HUDEP-2 (cell line): Measurements from ENCODE around the gene OR6P1.

Experiments
- DNase-seq, 76 experiments: peaks; one replicate each; lab custom pipeline; 2025; ENCODE audit not compliant: unreplicated experiment in 76 of 76; lab: John Stamatoyannopoulos, UW

The OR6P1 gene

DNA sequence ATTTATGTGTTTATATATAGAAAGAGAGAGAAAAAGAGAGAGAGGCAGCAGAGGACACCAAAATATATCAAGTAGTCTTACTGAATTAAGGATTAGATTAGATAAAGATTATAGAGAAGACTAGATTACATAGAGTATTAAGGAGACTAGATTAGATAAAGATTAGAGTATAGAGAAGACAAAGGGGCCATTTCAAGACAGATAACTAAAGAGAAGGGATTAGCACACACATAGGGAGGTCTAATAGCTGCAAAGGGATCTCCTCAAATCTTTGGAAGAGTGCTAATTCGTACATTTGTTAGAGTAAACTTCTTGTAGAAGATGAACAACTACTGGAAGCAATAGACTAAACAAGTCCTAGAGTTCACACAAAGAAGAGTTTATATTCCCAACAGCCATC lies 50.4 kb downstream of the OR6P1 start:
- no peak for DNase-seq

DNA sequence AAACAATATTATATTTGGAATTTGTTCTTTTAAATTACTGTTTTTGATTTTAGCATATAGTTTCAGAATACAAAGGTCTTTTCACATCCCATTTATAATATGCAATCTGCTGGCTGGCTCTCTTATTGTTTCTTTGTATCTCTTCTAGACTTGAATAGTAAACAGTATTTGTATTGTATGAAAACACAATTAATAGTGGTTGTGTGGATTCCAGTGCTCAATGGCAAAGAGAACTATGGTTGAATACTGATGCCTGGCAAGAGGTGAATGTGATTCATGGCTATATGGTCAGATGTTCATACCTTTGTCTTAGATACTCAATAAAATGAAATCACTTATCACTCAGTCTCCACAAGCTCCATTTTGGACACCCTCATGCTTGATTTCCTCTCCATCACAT lies 53.4 kb downstream of the OR6P1 start:
- no peak for DNase-seq
